ENCODE results near the gene CLSTN3.

Gene CLSTN3

DNA sequence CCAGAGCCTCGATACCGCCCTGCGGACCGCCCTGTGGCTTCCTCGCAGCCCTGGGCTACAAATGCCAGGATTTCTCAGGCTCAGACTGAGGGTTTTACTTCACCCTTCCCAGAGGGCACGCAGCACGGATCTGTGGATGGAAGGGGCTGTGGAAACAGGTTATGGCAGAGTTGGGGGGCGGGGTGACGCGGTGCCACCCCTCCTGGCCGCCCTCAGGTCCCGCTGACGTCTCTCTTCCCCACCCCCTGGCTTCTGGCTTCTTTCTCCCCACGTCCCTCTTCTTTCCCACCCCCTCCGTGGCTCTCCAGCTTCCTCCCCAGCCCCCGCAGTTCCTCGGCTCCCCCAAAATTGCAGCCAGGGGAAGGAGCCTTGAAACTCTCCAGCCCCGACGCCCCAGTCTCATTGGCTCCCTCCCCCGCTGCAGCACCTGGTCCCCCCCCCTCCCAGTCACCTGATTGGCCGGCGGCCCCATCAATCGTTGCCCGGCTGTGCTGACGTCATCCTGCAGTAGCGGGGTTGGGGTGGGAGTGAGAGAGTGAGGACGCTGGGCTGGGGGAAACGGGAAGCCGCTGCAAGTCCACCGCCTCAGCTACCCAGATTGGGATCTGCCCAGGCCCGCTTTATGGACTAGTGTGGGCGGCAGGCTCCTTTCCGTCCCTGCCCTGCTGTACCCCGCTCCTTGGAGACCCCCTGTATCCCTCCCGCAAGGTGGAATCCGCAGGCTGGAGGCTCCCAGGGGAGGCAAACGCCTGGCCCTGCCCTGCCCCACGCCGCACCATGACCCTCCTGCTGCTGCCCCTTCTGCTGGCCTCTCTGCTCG lies at the start of gene CLSTN3:
CLSTN3 (plus strand) TSS at position 500 of the 820 bp plus-strand sequence; CDS start at position 778, 278 bp downstream.
- DNase-seq: peak; percentile 82

DNA sequence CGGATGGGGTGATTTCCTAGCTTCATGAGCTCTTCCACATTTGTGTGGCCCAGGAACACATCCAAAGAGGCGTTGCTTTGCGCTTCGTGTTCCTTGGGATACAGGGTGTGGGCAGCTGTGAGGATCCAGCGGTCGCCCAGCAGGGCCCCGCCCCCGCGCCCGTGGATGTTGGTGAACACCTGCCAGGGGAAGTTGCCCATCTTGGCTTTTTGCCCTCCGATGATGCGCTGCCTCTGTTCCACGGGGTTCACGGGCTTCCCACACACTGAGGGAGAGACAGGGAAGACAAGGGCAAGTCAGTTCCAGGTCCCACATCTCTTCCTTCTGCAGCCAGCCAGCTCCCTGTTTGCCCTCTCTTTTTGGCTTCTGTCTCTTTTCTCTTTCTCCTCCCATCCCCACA lies 49.1 kb upstream of the CLSTN3 start:
- DNase-seq: no peak

DNA sequence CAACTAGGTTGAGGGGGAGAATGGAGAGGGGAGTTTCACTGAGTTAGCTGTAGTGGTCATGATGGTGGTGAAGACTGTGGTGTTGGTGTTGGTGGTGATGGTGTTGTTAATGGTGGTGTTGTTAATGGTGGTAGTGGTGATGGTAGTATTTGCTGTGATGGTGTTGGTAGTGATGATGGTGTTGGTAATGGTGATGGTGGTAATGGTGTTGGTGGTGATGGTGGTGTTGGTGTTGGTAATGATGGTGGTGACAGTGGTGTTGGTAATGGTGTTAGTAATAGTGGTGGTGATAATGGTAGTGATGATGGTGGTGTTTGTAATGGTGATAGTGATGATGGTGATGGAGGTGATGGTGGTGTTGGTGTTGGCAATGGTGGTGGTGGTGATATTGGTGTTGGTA lies 47.0 kb upstream of the CLSTN3 start:
- no peak for DNase-seq

DNA sequence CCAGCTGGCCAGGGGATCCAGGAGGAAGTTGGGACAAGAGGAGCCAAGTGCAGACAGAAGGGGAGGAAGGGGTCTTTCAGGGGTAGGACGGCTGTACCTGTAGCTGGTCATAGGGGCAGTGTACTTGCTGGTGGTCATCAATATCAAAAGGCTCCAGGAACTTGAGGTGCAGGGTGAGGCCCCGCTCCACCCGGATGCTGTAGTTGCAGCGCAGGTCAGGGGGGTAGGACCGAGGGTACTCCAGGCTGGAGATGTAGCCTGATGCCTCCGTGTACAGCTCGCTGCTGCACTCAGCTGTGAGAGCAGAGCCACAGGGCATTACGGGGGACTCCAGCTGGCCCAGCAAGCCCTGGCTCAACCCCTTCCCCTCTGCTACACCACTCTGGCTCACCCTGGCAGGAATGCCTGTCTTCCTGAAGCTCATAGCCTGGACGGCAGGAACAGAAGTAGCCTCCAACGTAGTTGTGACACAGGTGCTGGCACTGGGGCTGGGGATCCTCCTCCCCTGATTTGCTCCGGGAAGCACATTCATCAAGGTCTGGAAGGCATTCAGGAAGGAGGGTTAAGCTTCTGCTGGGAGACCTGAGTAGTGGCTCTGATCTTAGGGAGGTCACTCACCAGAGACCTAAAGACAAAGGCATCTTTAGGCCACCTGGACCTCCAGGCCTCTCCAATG lies 40.8 kb upstream of the CLSTN3 start:
- DNase-seq: no peak

DNA sequence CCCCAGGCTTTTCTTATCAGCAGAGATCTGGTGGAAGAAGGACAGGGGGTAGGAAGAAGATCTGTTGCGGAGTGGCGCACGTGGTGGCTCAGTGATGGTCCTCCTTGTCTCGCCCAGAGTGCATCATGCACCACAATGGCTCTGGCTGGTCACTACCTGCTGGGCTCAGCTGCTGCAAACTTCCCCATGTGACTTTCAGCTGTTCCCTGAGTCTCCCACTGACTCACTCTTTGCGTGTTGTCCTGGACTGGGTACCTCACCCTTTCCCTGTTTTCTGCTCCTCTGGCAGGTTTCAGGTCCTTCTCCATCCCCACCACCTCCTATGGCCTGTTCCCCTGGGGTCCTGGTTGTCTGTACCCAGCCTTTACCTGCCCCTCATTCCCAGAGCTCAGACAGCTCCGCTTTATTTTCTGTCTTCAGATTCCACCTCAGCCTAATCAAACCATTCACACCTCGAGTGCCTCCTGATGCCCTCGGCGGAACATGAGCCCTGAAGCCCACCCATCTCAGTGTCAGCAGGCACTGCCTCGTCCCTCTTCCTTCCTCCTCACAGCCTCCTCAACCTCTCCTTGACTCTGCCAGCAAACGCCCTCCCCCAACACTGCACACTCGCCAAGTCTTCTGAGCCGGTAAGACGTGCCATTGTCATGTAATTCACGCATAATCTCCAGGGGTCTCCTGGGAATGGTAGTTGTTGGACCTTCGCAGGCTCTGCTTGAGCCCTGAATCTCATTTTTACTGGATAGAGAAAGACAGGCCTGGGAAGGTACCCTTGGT lies 39.8 kb upstream of the CLSTN3 start:
- no peak for DNase-seq

DNA sequence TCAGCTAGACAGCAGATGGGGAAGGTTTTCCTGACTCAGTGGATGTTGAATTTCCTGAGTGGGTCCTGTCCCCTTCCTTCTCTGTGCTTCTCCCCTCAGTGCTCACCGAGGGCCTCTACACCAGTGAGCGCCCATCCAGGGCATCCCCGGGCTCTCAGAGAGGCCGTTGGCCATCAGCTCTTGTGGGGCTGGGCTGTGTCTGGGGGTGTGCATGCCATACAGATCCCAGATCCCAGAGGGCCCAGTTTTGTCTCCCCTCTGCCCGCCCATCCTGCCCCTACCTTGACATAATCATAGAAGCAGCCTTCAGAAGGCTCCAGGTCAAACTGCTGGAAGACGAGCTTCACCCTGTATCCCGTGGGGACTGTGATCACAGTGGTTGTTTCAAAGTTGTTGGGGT lies 39.0 kb upstream of the CLSTN3 start:
- no peak for DNase-seq

DNA sequence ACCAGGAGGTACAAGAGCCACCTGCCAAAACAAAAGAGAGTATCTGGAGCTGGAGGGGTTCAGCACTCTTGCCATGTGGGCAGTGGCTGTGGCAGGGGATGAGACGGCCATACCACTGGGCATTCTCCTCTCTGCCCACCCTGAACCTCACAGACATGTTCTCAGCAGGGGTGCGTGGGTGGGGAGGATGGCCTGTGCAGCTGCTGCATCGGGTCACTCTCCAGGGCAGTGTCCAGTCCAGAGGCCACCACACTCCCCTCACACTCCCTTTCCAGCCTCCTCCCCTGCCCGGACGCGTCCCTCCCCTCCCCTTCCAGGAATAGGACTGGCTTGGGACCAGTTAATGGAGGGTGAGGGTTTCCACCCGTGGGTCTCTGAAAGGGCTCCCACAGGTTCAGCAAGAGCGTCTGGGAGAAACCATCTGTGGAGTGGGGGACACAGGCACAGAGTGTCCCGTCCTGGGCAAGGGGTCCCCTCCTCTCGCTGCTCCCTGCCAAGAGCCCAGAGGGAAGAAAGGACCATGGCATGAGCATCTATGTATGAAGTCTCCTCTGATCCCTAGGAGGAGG lies 38.4 kb upstream of the CLSTN3 start:
- DNase-seq: no peak

- peak; percentile 25 for DNase-seq
Measured at GRCh38 chr12:7092229-7092985, 37.8 kb upstream of the CLSTN3 start, which contains the start of gene C1R. Gene C1R (minus strand): TSS chr12:7092445. CDS start chr12:7092388, 57 bp downstream.

DNA sequence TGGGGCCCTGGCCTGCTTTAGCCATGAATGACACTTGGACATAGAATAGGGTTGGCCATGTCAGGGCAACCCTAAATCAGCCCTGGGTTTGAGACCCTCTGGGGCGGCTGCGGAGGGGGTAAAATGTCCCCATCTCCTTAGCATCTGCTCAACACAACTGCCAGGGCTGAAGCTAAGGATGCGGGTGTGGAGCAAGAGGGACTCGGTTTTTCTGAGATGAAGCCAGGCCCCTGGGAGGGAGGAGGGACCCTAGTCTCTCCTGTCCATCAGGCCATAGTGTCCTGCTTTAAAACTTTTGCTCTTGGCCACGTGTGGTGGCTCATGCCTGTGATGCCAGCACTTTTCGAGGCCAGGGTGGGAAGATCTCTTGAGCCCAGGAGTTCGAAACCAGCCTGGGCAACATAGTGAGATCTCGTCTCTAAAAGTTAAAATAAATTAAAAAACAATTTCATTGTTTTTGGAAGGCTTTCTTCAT lies 37.1 kb upstream of the CLSTN3 start:
- DNase-seq: no peak

GRCh38 chr12:7093486-7093885 lies 36.7 kb upstream of the CLSTN3 start:
- no peak for DNase-seq

DNA sequence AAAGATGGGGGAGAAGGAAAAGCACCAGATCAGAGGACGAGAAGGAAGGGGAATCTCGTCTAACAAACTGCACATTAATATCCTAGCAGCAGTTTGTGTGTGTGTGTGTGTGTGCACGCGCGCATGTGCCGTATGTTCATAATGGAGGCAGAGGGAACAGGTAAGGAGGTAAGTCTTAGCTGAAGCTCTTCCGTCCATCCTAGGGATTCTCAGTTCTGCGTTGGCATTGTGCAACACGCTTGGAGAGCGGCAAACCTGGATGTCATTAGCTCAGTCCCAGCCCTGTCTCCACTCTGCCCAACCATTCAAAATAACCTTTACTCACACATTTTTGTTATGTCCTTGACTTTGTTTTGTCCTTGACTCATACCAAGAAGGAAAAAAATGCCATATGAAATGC lies 36.3 kb upstream of the CLSTN3 start:
- no peak for DNase-seq

GRCh38 chr12:7096006-7096932 lies 33.9 kb upstream of the CLSTN3 start:
- no peak for DNase-seq

GRCh38 chr12:7096979-7097378 lies 33.2 kb upstream of the CLSTN3 start:
- peak; percentile 69 for DNase-seq

- DNase-seq: peak; percentile 61
Measured at GRCh38 chr12:7099290-7099996, 30.7 kb upstream of the CLSTN3 start.

DNA sequence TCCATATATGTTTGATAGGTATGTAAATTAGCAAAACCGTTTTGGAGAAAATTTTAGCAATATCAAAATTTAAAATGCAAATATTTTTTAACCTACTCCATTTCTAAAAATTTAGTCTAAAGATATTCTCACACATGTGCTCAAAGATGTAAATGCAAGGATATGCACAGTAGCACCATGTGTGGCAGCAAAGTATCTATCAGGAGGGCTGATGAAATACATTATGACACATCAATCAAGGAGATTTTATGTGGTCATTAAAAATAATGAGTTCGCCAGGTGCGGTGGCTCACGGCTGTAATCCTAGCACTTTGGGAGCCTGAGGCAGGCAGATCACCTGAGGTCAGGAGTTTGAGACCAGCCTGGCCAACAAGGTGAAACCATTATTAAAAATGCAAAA lies 29.9 kb upstream of the CLSTN3 start:
- DNase-seq: no peak

GRCh38 chr12:7101047-7101693 lies 29.0 kb upstream of the CLSTN3 start:
- DNase-seq: no peak

- DNase-seq: no peak
Measured at GRCh38 chr12:7101694-7102131, 28.5 kb upstream of the CLSTN3 start.

DNA sequence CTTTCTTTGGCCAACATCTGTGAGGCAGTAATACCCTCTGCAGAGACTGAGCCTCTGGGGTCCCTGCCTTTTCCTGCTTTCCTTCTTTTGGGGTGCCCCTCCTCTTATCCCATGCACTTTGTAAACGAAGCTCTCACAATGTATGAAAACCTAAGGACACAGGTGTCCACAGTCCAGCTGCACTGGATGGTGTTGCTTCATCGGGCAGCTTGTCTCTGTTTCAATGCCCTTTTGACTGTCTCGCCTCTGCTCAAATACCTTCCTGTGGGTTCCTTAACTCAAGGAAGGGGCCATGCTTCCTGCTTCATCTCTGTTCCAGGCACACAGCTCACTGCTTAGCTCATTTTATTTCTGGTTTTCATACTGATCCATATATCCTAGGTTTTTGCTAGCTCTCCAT lies 27.6 kb upstream of the CLSTN3 start:
- DNase-seq: no peak

GRCh38 chr12:7103837-7104584 lies 26.2 kb upstream of the CLSTN3 start:
- no peak for DNase-seq

All from NCI-H2107 (cell line).